K562 (cell line): ENCODE measurements around the gene RNF222. TPM values are rescaled to one million over a fixed set of nuclear protein-coding genes. Genes with fewer than 3 reads are reported as not detected.

Source experiments
- ATAC-seq: fragments of 200-7000 bp; cut with Tn5 transposase; 3 replicates; pipeline ENCODE4 v1.9.1; 2020; ENCODE audit warnings: moderate library complexity
- BruUV-seq: library from RNA; stranded (reverse); fragments of 400-500 nt; replicated peaks from 2 replicates; lab custom pipeline; 2021; lab: Mats Ljungman, UMichigan
- CTCF ChIA-PET: fragments of 300-600 bp; formaldehyde crosslinking; extraction: SDS; loops from one replicate; lab custom pipeline; 2021; ENCODE audit warnings: low intra/inter-chr PET ratio; lab: Yijun Ruan, JAX
- POLR2A ChIA-PET: fragments of 300-600, 350-650 bp; sonication (Branson Sonifier 250); formaldehyde crosslinking; extraction: SDS; loops from one replicate; lab custom pipeline; 2021; ENCODE audit warnings: antibody characterized with exemption, inconsistent platforms; lab: Yijun Ruan, JAX
- DNase-seq, 4 experiments: peaks; one replicate each; pipeline versions ENCODE4 v3.0.0 to v3.0.0-alpha.2; 2011 to 2018; ENCODE audit warnings: low spot score in 3 of 4, mixed read lengths in 3 of 4; ENCODE audit errors: extremely low read depth in 1 of 4
- FAIRE-seq: peaks from 2 replicates; lab custom pipeline; 2011; peaks lifted over from hg19 to GRCh38; lab: Jason Lieb, UNC
- H2AFZ ChIP-seq: 2 replicates; pipeline ENCODE4 v1.6.0; 2011; ENCODE audit warnings: low read depth, low read length, control low read depth, inconsistent platforms
- H3K27ac ChIP-seq: fragments of 200-600 bp; 3 replicates; pipeline ENCODE4 v1.8.0; 2011; ENCODE audit warnings: low read depth, mild to moderate bottlenecking, control low read depth, inconsistent platforms, low read length, moderate library complexity, mixed read lengths; ENCODE audit errors: extremely low read depth
- H3K27me3 ChIP-seq, 2 experiments: fragments of 300-600 bp in 1 of 2; 2 replicates in 1 of 2; 3 replicates in 1 of 2; pipeline versions ENCODE4 v1.6.0 to v1.8.0; 2011; ENCODE audit warnings: inconsistent platforms in 2 of 2, low read length in 2 of 2, mild to moderate bottlenecking in 1 of 2, mixed read lengths in 1 of 2, moderate library complexity in 1 of 2; ENCODE audit not compliant: control insufficient read depth in 2 of 2, insufficient read depth in 2 of 2
- H3K36me3 ChIP-seq: fragments of 300-600 bp; 3 replicates; pipeline ENCODE4 v1.8.0; 2011; ENCODE audit warnings: mild to moderate bottlenecking, low read length, inconsistent platforms; ENCODE audit not compliant: control insufficient read depth, insufficient read depth
- H3K4me1 ChIP-seq, 2 experiments: fragments of 200-600 bp in 1 of 2; replicated peaks in 1 of 2; 2 replicates in 1 of 2; 3 replicates in 1 of 2; pipeline versions ENCODE4 v1.5.1 to v1.8.0; 2011; ENCODE audit warnings: inconsistent platforms in 2 of 2, low read length in 2 of 2, mild to moderate bottlenecking in 1 of 2, mixed read lengths in 1 of 2, moderate library complexity in 1 of 2; ENCODE audit not compliant: control insufficient read depth in 2 of 2, insufficient read depth in 2 of 2
- H3K4me2 ChIP-seq: 2 replicates; pipeline ENCODE4 v1.6.1; 2011; ENCODE audit warnings: low read length, control low read depth, inconsistent platforms, mixed read lengths; ENCODE audit not compliant: insufficient read depth
- H3K4me3 ChIP-seq: fragments of 200-600 bp; sonication (generic), shearing (Covaris generic); 2 replicates; pipeline ENCODE4 v1.5.1; 2016; ENCODE audit warnings: control low read depth, inconsistent platforms
- H3K79me2 ChIP-seq: fragments of 200-600 bp; 3 replicates; pipeline ENCODE4 v1.8.0; 2011; ENCODE audit warnings: low read length, inconsistent platforms; ENCODE audit not compliant: control insufficient read depth, insufficient read depth
- H3K9ac ChIP-seq, 2 experiments: 2 replicates each; pipeline versions ENCODE4 v1.6.0 to v1.6.1; 2011; ENCODE audit warnings: low read depth in 2 of 2, low read length in 2 of 2, control low read depth in 1 of 2, inconsistent platforms in 1 of 2, mild to moderate bottlenecking in 1 of 2, mixed read lengths in 1 of 2; ENCODE audit not compliant: insufficient read depth in 1 of 2
- H3K9me1 ChIP-seq: one replicate; pipeline ENCODE4 v1.6.0; 2011; ENCODE audit warnings: inconsistent platforms, mild to moderate bottlenecking, low read length, moderate library complexity; ENCODE audit not compliant: control insufficient read depth, insufficient read depth
- H3K9me3 ChIP-seq: replicated peaks from 2 replicates; pipeline ENCODE4 v1.5.1; 2011; ENCODE audit warnings: low read depth, low read length, inconsistent platforms; ENCODE audit not compliant: control insufficient read depth, insufficient read depth
- H4K20me1 ChIP-seq: replicated peaks from 2 replicates; pipeline ENCODE4 v1.6.1; 2011; ENCODE audit warnings: low read length, inconsistent platforms, mixed read lengths; ENCODE audit not compliant: control insufficient read depth, insufficient read depth
- DDX20 ChIP-seq: fragments of 450-650 bp; IDR thresholded peaks from 2 replicates; pipeline ENCODE4 v1.6.1; 2016; ENCODE audit warnings: missing genetic modification characterization, low read depth, mild to moderate bottlenecking, missing compliant biosample characterization, moderate library complexity
- EP300 ChIP-seq: IDR thresholded peaks from 2 replicates; pipeline ENCODE4 v1.6.1; 2012; ENCODE audit warnings: low read length, improper control_type of control experiment
- ESRRB ChIP-seq: fragments of 250-450 bp; sonication (Bioruptor Pico); IDR thresholded peaks from 2 replicates; pipeline ENCODE4 v1.5.0; 2020; ENCODE audit warnings: mild to moderate bottlenecking, moderate library complexity, borderline replicate concordance
- FOXA3 ChIP-seq, 2 experiments: fragments of 450-650 bp in 1 of 2; sonication (generic) in 1 of 2; formaldehyde crosslinking; IDR thresholded peaks in 1 of 2; conservative IDR thresholded peaks in 1 of 2; 2 replicates each; pipeline versions ENCODE4 v1.4.0 to v1.8.0; 2020 to 2022; ENCODE audit warnings: mild to moderate bottlenecking in 2 of 2, missing genetic modification reagents in 1 of 2
- FUS ChIP-seq: fragments of 200-400 bp; formaldehyde crosslinking; optimal IDR thresholded peaks from 2 replicates; pipeline ENCODE3; 2017; ENCODE audit warnings: low read depth, low read length
- HIVEP1 ChIP-seq: fragments of 250-450 bp; sonication (Bioruptor Pico); IDR thresholded peaks from 2 replicates; pipeline ENCODE4 v1.4.0; 2020; ENCODE audit warnings: mild to moderate bottlenecking
- JUND ChIP-seq, 2 experiments: IDR thresholded peaks; 2 replicates in 1 of 2; 3 replicates in 1 of 2; pipeline ENCODE4 v1.6.1; 2011; ENCODE audit warnings: borderline replicate concordance in 2 of 2, low read depth in 2 of 2, low read length in 2 of 2, improper control_type of control experiment in 1 of 2, missing biosample characterization in 1 of 2, missing genetic modification characterization in 1 of 2, missing genetic modification reagents in 1 of 2
- PHF8 ChIP-seq: fragments of 200-600 bp; sonication (generic); IDR thresholded peaks from 2 replicates; pipeline ENCODE4 v1.6.1; 2012; ENCODE audit warnings: mixed run types, mild to moderate bottlenecking, inconsistent platforms, low read length, moderate library complexity, borderline replicate concordance
- STAT5B ChIP-seq: fragments of 250-450 bp; sonication (Bioruptor Pico); IDR thresholded peaks from 2 replicates; pipeline ENCODE4 v1.8.0; 2021; ENCODE audit warnings: mild to moderate bottlenecking, inconsistent platforms
- TGIF2 ChIP-seq: sonication (generic); formaldehyde crosslinking; IDR thresholded peaks from 2 replicates; pipeline ENCODE4 v1.8.1; 2022; ENCODE audit warnings: mild to moderate bottlenecking, missing genetic modification reagents, moderate library complexity
- ZBTB43 ChIP-seq: sonication (generic); formaldehyde crosslinking; IDR thresholded peaks from 2 replicates; pipeline ENCODE4 v1.8.0; 2023; ENCODE audit warnings: mild to moderate bottlenecking, missing genetic modification reagents
- ZNF655 ChIP-seq: fragments of 250-450 bp; sonication (Bioruptor Pico); IDR thresholded peaks from 2 replicates; pipeline ENCODE4 v1.5.0; 2021
- ZNF79 ChIP-seq: fragments of 250-450 bp; sonication (Bioruptor Pico); IDR thresholded peaks from 2 replicates; pipeline ENCODE4 v1.4.0; 2020; ENCODE audit warnings: low read depth, mild to moderate bottlenecking, moderate library complexity
- WGBS: fragments of 100-300 bp; shearing (Covaris generic); methylation state at CpG from one replicate; pipeline ENCODE4 v1.1.6; 2016; ENCODE audit warnings: low coverage, mixed read lengths; ENCODE audit not compliant: insufficient coverage; ENCODE audit errors: missing lambda C conversion rate; 5-methylcytosine and 5-hydroxymethylcytosine counted together
- in situ Hi-C: fragments of 300-500 bp; cut with MboI; formaldehyde crosslinking; loops from 4 replicates; pipeline ENCODE4 v1.15.0; 2018; ENCODE audit warnings: inconsistent platforms, mixed read lengths
- intact Hi-C: fragments of 100-400 bp; cut with micrococcal nuclease; formaldehyde crosslinking; loops from 2 replicates; pipeline ENCODE4 v1.14.2; 2022
- polyA plus RNA-seq, 8 experiments: library from polyadenylated mRNA; depleted of rRNA in 4 of 8; stranded (reverse) in 5 of 8; unstranded in 3 of 8; fragments of >200 nt; fragmentation: Nextera tagmentation in 2 of 8; fragmentation: Illumina TruSeq in 1 of 8; extraction: Ambion mirVana in 2 of 8; extraction: Trizol in 1 of 8; gene quantifications; 2 replicates each; pipeline versions ENCODE4 v1.2.1 to v1.2.3, GENCODE V29; 2011 to 2014; ENCODE audit warnings: inconsistent platforms in 1 of 8, missing spikeins in 1 of 8
- total RNA-seq, 7 experiments: library from RNA; depleted of rRNA in 6 of 7; stranded (reverse); fragments of >200 nt in 6 of 7; fragmentation: Illumina TruSeq in 2 of 7; extraction: Trizol in 2 of 7; gene quantifications; 2 replicates each; pipeline versions ENCODE4 v1.2.1 to v1.2.3, GENCODE V29; 2011 to 2021; ENCODE audit warnings: low replicate concordance in 1 of 7

Gene RNF222
- total and polyA plus RNA-seq, 9 of the 15 experiments (the other 6 are each of a cell fraction or from before 2014, with no cell fraction given), result not detected

- POLR2A ChIA-PET, result interaction anchor here (0.7 kb wide), 1 partner anchor 80 kb away, joined by 4 read pairs; no protein-coding TSS in a partner anchor
- no peak for FAIRE-seq
- no peak for TF ChIP-seq FOXA3 (CRISPR knock-in tag; conservative IDR thresholded peaks at IDR 0.05 in 1 of 2, IDR thresholded peaks at IDR 0.05 in 1 of 2)
- no peak for TF ChIP-seq PHF8
- no peak for TF ChIP-seq ZNF79 (CRISPR knock-in tag)
- no peak for TF ChIP-seq STAT5B (CRISPR knock-in tag)
- no peak for TF ChIP-seq TGIF2 (CRISPR knock-in tag)
- no peak for TF ChIP-seq ESRRB (CRISPR knock-in tag)
- TF ChIP-seq HIVEP1, result no peak
- TF ChIP-seq ZBTB43 (CRISPR knock-in tag), result no peak
- no peak for TF ChIP-seq FUS
- TF ChIP-seq EP300, result no peak
- no peak for TF ChIP-seq ZNF655 (CRISPR knock-in tag)
- TF ChIP-seq JUND (IDR thresholded peaks at IDR 0.05; ENCODE audit: borderline replicate concordance, low read depth, low read length), result no peak
- TF ChIP-seq JUND (tag; IDR thresholded peaks at IDR 0.05; ENCODE audit: borderline replicate concordance, low read depth, low read length), result no peak
- TF ChIP-seq DDX20 (tag), result no peak
- TF ChIP-seq, all 486 proteins: peak for 0
- no peaks in the 10 kb centered on the region for H3K36me3 ChIP-seq
- DNase-seq (no peak), ATAC-seq (no peak)
- no peaks in the 10 kb centered on the region for H3K27me3 ChIP-seq
- no peaks in the 10 kb centered on the region for H4K20me1 ChIP-seq
- H2AFZ ChIP-seq, result no peak overlapping the region
- in situ Hi-C loops (no loop called here), intact Hi-C loops (no loop called here)
- peaks cover 0 to 6% of the 10 kb centered on the region in 2 experiments; a peak in 2 of 5 replicates for H3K4me1 ChIP-seq
- no peaks in the 10 kb centered on the region for H3K79me2 ChIP-seq
- no peak overlapping the region for H3K9ac ChIP-seq
- no TSS peak for BruUV-seq
- H3K4me3 ChIP-seq, result no peak overlapping the region
- H3K9me1 ChIP-seq, result no peaks in the 10 kb centered on the region
- no peak overlapping the region for H3K4me2 ChIP-seq
- WGBS, result 49% methylated on average over 6 of the region's 6 CpGs
- no peaks in the 10 kb centered on the region for H3K9me3 ChIP-seq
- no peak overlapping the region for H3K27ac ChIP-seq
- CTCF ChIA-PET, result no interaction called here
Measured at GRCh38 chr17:8426094-8426720, 28.6 kb upstream of the RNF222 start.
